Activated CD4-positive, alpha-beta T cell treated with anti-CD3 and anti-CD28 coated beads for 24 hours (primary cell): ENCODE results near the gene ARMC2.
"Not testable (repeated sequence)": the region's sequence is repeated elsewhere in the genome, so short reads cannot be mapped to it uniquely, and the experiment has no call there.

Experiments
- DNase-seq, 2 donors: peaks; one replicate each; pipeline ENCODE4 v3.0.0-alpha.2; 2020; ENCODE audit warnings: low read depth in 2 of 2

Gene ARMC2

GRCh38 chr6:108870357-108870756 is 22.1 kb downstream of the ARMC2 start:
- DNase-seq: no peak

DNA sequence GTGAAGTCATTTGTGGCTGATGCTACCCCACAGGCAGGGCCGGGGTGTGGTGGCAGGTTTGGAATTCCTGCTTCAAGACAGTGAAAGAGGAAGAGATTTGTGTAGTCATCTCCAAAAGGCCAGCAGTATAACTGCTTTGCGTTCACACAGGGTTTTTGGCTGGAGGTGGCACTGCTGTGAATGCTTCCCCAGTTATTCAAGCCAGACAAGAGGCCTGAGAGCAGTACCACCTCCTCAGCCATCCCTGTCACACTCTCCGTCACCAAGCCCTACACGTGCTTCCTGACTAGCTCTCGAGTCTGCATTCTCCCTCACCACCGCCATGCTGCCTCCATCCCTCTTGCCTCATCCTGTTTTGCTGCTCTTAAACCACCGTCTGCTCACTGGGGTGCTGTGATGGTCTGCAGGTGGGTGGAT is 23.9 kb downstream of the ARMC2 start:
- DNase-seq: no peak

- no peak for DNase-seq
Measured at GRCh38 chr6:108872575-108872974, 24.4 kb downstream of the ARMC2 start.

GRCh38 chr6:108873251-108873650 is 25.0 kb downstream of the ARMC2 start:
- no peak for DNase-seq

GRCh38 chr6:108873971-108874370 is 25.7 kb downstream of the ARMC2 start:
- DNase-seq: no peak

- peak; percentile 10 to 54 for DNase-seq
Measured at GRCh38 chr6:108874470-108875160, 26.4 kb downstream of the ARMC2 start.

- DNase-seq: no peak
Measured at GRCh38 chr6:108875161-108875555, 26.9 kb downstream of the ARMC2 start.

- no peak for DNase-seq
Measured at GRCh38 chr6:108877046-108877751, 29.0 kb downstream of the ARMC2 start.

DNA sequence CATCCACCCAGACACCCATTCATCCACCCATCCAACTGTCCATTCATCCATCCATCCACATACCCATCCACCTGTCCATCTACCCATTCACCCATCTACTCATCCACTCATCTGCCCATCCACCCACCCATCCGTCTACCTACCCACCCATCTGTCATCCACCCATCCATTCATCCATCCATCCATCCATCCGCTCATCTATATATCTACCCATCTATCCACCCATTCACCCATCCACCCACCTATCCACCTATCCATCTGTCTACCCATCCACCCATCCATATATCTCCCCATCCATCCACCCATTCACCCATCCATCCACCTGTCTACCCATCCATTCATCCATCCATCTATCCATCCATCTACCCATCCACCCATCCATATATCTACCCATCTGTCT is 30.7 kb downstream of the ARMC2 start:
- DNase-seq: no peak

GRCh38 chr6:108883172-108883571 is 35.0 kb downstream of the ARMC2 start:
- no peak for DNase-seq

DNA sequence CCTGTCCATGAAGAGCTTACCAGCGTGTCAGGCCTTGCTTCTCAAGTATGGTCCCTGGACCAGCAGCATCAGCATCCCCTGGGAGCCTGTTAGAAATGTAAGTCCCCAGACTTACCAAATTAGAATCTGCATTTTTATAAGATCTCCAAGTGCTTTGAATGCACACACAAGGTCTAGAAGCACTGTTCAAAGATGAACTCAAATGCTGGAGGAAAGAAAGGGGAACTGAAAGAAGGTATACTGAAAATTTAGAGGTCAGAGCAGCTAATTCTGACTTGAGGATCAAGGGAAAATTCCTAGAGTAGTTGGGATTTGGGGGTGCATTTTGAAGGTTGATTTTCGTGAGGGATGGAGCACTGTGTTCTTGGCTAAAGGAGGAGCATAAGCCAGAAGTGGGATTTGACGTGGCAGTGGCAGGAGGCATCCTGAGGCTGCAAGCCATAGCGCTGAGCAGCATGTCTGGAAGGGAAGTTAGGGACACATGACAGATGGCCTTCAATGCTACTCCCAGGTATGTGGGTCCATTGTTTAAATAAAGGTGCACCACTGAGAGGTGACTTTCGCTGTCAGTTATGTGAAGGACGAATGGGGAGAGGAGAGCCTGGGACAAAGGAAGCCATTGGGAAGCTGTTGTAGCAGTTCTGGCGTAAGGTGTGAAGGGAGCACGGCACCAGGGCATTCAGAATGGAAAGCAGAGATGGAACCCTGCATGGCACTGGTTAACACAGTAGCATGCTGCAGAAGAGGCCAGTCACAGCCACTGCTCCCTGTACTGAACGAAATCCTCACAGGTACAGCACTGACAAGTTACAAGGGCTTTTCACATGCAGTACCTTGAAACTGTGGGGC is 36.2 kb downstream of the ARMC2 start:
- no peak for DNase-seq

DNA sequence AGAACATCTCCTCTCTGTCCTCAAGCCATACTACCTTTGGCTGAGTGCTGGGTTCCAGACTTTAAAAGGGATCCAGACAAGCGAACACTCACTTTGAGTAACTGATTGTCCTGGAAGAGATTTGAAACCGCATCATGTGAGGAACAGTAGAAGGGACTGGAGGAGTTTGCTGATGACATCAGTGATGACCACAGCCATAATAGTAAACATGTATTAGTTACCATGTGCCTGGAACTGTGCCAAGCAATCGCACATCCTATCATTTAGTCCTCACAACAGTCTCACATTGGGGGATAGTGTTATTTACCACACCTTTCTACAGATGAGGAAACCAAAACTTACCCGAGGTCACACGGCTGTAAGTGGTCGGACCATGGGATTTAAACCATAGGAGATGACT is 39.8 kb downstream of the ARMC2 start:
- no peak for DNase-seq

DNA sequence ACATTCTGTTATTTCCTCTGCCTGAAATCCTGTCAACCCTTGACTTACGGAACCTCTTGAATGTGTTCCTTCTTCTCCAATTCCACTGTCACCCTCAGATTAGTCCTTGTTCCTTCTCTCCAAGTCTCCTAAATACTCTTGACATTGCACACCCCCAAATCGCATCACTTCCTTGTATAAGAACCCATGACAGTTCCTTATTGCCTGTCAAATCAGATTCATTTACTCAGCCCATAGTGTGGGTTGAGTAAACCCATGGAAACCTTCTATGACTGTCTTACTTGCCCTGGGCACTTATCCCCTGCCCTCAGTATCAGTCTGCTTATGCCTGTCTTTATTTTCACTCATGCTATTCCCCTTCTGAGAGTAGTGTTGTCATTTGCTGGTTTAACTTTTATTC is 40.5 kb downstream of the ARMC2 start:
- no peak for DNase-seq

GRCh38 chr6:108890898-108891297 is 42.7 kb downstream of the ARMC2 start:
- DNase-seq: not testable (repeated sequence)

- DNase-seq: no peak
Measured at GRCh38 chr6:108895571-108895970, 47.3 kb downstream of the ARMC2 start.

GRCh38 chr6:108896111-108896661 is 48.0 kb downstream of the ARMC2 start:
- no peak for DNase-seq

DNA sequence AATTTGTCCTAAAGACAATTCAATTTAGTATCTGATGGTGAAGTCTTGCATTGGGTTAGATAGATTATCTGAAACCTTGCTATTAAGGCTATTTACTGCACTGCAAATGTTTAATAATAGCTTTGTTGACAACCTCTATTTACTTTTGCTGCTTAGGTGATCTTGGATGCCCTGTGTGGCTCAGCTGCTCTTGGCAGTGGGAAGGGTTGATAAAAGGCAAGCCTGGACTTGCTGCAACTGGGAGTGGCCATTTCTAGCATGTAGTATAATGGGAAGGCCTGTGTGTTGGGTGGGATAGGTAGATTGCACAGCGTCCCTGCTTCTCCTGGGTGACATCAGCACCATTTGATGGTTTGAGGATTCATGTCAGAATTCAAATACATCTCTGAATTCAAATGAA is 49.1 kb downstream of the ARMC2 start:
- no peak for DNase-seq

DNA sequence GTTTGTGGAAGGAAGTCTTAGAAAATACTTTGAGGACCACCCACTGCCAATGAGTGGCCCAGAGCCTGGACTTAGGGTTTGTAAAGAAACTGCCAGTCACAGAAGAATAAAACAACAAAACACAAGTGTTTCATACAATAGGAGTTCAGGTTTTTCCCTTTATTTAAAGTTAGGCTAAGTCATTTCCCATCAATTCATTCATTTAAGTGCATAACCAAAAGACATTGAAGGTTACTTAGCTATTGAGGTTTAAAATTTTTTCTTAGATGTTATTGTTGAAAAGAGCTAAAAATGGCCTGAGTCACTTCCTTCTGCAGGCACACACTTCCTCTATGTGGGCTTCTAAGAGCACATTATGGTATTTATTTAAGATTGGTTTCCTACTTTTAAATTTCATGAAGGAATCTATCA is 54.2 kb downstream of the ARMC2 start:
- no peak for DNase-seq

DNA sequence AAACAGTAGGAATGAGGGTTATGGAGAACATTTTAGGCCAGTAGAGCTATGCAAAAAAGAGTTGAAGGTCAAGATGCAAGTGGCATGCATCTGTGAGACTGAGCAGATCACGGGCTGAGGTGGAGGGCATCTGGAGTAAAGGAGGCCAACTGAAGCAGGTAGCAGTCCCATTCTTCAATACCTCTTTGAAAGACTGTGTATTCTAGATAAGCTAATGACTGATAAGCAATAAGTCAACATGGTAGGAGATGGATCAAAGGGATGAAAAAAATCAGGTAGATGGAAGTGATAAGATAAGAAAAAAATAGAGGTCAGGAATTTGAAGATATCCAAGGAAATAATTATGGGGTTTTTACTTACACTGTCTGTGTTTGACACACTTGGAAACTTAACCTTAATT is 55.6 kb downstream of the ARMC2 start:
- no peak for DNase-seq

DNA sequence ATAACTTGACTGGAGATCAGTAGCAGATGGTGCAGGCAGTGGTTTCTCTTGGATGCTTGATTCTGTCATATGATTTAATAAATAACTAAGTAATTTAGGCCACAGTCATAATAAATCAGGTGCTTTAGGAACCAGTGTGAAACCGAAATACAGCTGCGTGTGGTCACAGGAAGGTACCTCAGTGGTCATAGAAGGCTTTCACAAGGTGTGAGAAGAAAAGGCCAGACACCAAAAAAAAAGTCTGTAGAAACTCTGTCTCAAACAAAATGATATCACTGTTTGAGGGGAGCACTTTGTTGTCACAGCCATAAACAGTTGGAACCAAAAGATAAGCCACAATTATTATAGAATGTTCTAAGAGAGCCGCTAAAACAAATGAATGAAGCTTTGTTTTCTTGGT is 56.5 kb downstream of the ARMC2 start:
- no peak for DNase-seq

- DNase-seq: peak in 1 of 2 donors; percentile 16
Measured at GRCh38 chr6:108914235-108915022, 66.2 kb downstream of the ARMC2 start.
